ENCODE results near the gene COMMD1. TPM values are rescaled to one million over a fixed set of nuclear protein-coding genes. Genes with fewer than 3 reads are reported as not detected.

Gene COMMD1
- total and polyA plus RNA-seq, 2 donors (not counting 1 experiment from before 2014, with no cell fraction given): 38.6 to 49.3 TPM

DNA sequence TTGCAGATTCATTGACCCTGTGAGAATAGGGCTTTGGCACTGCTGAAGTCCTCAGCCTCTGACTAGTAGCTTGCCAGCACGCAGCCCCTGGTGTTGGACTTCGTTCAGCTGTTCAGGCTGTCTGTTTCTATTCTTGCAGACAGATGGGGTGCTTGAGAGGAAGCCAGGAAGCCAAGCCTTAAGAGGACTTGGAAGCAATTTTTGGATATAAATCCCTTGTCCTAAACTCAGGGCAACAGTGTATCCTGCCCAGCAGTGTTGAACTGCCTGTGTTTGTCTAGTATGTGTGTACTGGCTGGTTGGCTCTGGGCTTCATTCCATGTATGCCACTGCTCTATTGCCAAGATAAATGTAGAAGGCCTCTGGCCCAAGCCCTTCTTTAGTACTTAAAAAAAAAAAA is 108.6 kb downstream of the COMMD1 start:
- TF ChIP-seq EZH2 (IDR thresholded peaks at IDR 0.05; ENCODE audit: low read length, missing control alignments): no peak
- TF ChIP-seq, protein P1, sequence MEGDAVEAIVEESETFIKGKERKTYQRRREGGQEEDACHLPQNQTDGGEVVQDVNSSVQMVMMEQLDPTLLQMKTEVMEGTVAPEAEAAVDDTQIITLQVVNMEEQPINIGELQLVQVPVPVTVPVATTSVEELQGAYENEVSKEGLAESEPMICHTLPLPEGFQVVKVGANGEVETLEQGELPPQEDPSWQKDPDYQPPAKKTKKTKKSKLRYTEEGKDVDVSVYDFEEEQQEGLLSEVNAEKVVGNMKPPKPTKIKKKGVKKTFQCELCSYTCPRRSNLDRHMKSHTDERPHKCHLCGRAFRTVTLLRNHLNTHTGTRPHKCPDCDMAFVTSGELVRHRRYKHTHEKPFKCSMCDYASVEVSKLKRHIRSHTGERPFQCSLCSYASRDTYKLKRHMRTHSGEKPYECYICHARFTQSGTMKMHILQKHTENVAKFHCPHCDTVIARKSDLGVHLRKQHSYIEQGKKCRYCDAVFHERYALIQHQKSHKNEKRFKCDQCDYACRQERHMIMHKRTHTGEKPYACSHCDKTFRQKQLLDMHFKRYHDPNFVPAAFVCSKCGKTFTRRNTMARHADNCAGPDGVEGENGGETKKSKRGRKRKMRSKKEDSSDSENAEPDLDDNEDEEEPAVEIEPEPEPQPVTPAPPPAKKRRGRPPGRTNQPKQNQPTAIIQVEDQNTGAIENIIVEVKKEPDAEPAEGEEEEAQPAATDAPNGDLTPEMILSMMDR (conservative IDR thresholded peaks at IDR 0.05 in 1 of 2, IDR thresholded peaks at IDR 0.05 in 1 of 2; ENCODE audit: low read depth in 1 of 2, low read length in 2 of 2): peak; percentile 30 to 43
- Histone ChIP-seq H3K27me3 (ENCODE audit: control insufficient read depth, insufficient read depth, low read length) (no peaks in the 10 kb centered on the region), H3K4me2 (ENCODE audit: extremely low read depth, insufficient read depth, low read length) (no peak overlapping the region), H3K4me1 (ENCODE audit: control insufficient read depth, extremely low read depth, insufficient read depth, low read length) (no peaks in the 10 kb centered on the region), H4K20me1 (ENCODE audit: control insufficient read depth, extremely low read depth, insufficient read depth, low read length) (no peaks in the 10 kb centered on the region), H3K9me3 (ENCODE audit: control insufficient read depth, insufficient read depth, low read depth, low read length) (no peaks in the 10 kb centered on the region), H3K9ac (ENCODE audit: insufficient read depth, low read length) (no peak overlapping the region), H3K27ac (ENCODE audit: insufficient read depth, low read length) (no peak overlapping the region), H3K36me3 (ENCODE audit: control insufficient read depth, insufficient read depth, low read length) (no peaks in the 10 kb centered on the region), H2AFZ (ENCODE audit: low read length) (no peak overlapping the region), H3K4me3 (replicated peaks in 1 of 4; ENCODE audit: control extremely low read depth in 1 of 4, insufficient read depth in 1 of 4, low read depth in 3 of 4, low read length in 4 of 4) (no peak overlapping the region), H3K79me2 (ENCODE audit: control insufficient read depth, insufficient read depth, low read length) (no peaks in the 10 kb centered on the region)
- DNase-seq (ENCODE audit: low read depth in 2 of 2): peak; percentile 81 to 89

DNA sequence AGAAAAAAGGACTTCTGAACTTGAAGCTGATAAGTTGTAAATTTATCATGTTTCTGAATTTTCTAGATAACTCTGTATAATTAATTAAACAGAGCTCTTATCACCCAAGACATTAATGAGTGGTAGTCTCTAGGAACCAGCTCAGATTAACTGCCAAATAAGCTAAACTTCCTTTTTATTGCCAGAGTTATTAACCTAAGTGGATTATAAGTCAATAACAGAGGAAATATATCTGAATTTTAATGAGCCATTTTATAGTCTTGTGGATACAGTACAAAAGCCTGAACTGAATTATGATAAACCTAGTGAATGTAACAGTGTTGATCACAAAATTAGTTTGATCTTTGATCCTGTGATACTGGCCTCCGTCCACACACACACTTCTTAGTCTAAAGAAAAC is 111.5 kb downstream of the COMMD1 start:
- Histone ChIP-seq H3K9ac (ENCODE audit: insufficient read depth, low read length) (no peak overlapping the region), H4K20me1 (ENCODE audit: control insufficient read depth, extremely low read depth, insufficient read depth, low read length) (no peaks in the 10 kb centered on the region), H3K27me3 (ENCODE audit: control insufficient read depth, insufficient read depth, low read length) (no peaks in the 10 kb centered on the region), H3K79me2 (ENCODE audit: control insufficient read depth, insufficient read depth, low read length) (no peaks in the 10 kb centered on the region), H3K27ac (ENCODE audit: insufficient read depth, low read length) (no peak overlapping the region), H2AFZ (ENCODE audit: low read length) (no peak overlapping the region), H3K4me3 (replicated peaks in 1 of 4; ENCODE audit: control extremely low read depth in 1 of 4, insufficient read depth in 1 of 4, low read depth in 3 of 4, low read length in 4 of 4) (no peak overlapping the region), H3K4me2 (ENCODE audit: extremely low read depth, insufficient read depth, low read length) (no peak overlapping the region), H3K36me3 (ENCODE audit: control insufficient read depth, insufficient read depth, low read length) (no peaks in the 10 kb centered on the region), H3K4me1 (ENCODE audit: control insufficient read depth, extremely low read depth, insufficient read depth, low read length) (no peaks in the 10 kb centered on the region), H3K9me3 (ENCODE audit: control insufficient read depth, insufficient read depth, low read depth, low read length) (no peaks in the 10 kb centered on the region)
- DNase-seq (ENCODE audit: low read depth in 2 of 2): no peak
- TF ChIP-seq, protein P1 (conservative IDR thresholded peaks at IDR 0.05 in 1 of 2, IDR thresholded peaks at IDR 0.05 in 1 of 2; ENCODE audit: low read depth in 1 of 2, low read length in 2 of 2): no peak
- no peak for TF ChIP-seq EZH2 (IDR thresholded peaks at IDR 0.05; ENCODE audit: low read length, missing control alignments)

DNA sequence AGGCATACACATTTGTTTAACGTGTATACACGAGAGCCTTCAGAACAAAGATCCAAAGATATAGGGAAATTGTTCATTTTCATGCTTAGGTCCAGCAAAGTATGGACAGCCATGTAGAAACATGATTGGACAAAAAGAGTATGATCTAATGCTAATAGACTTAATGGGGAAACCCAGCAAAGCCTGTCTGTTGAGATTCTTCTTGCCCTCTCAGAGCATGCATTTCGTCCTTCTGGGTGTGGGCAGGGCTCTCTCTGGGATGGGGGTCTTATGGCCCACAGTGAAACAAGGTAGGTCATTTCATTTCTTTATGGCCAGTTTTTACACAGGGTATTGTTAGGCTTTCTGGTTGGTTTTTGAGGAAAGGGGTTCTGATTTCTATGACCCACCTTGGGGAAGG is 124.4 kb downstream of the COMMD1 start:
- Histone ChIP-seq H3K4me2 (ENCODE audit: extremely low read depth, insufficient read depth, low read length) (no peak overlapping the region), H3K27ac (ENCODE audit: insufficient read depth, low read length) (no peak overlapping the region), H3K79me2 (ENCODE audit: control insufficient read depth, insufficient read depth, low read length) (no peaks in the 10 kb centered on the region), H3K4me3 (replicated peaks in 1 of 4; ENCODE audit: control extremely low read depth in 1 of 4, insufficient read depth in 1 of 4, low read depth in 3 of 4, low read length in 4 of 4) (no peak overlapping the region), H3K36me3 (ENCODE audit: control insufficient read depth, insufficient read depth, low read length) (no peaks in the 10 kb centered on the region), H3K9me3 (ENCODE audit: control insufficient read depth, insufficient read depth, low read depth, low read length) (no peaks in the 10 kb centered on the region), H3K27me3 (ENCODE audit: control insufficient read depth, insufficient read depth, low read length) (no peaks in the 10 kb centered on the region), H3K4me1 (ENCODE audit: control insufficient read depth, extremely low read depth, insufficient read depth, low read length) (no peaks in the 10 kb centered on the region), H3K9ac (ENCODE audit: insufficient read depth, low read length) (no peak overlapping the region), H2AFZ (ENCODE audit: low read length) (no peak overlapping the region), H4K20me1 (ENCODE audit: control insufficient read depth, extremely low read depth, insufficient read depth, low read length) (no peaks in the 10 kb centered on the region)
- DNase-seq (ENCODE audit: low read depth in 2 of 2): no peak
- TF ChIP-seq, protein P1 (conservative IDR thresholded peaks at IDR 0.05 in 1 of 2, IDR thresholded peaks at IDR 0.05 in 1 of 2; ENCODE audit: low read depth in 1 of 2, low read length in 2 of 2): no peak
- TF ChIP-seq EZH2 (IDR thresholded peaks at IDR 0.05; ENCODE audit: low read length, missing control alignments): no peak
